Loucy (cell line): ENCODE results near the gene GPC1.

Experiments
- H2AFZ ChIP-seq: fragments of 200-600 bp; sonication (generic); 2 replicates; pipeline ENCODE4 v1.6.0; 2016; ENCODE audit warnings: antibody characterized with exemption, mild to moderate bottlenecking, low read length, moderate library complexity
- H3F3A ChIP-seq: fragments of 200-600 bp; 2 replicates; pipeline ENCODE4 v1.6.0; 2016; ENCODE audit warnings: antibody characterized with exemption, low read depth, mild to moderate bottlenecking
- H3K27me3 ChIP-seq: fragments of 200-600 bp; sonication (generic); 2 replicates; pipeline ENCODE4 v1.6.1; 2014; ENCODE audit warnings: low read length, mild to moderate bottlenecking; ENCODE audit not compliant: insufficient read depth, poor library complexity, severe bottlenecking
- H3K36me3 ChIP-seq: fragments of 200-600 bp; sonication (generic); 2 replicates; pipeline ENCODE4 v1.6.1; 2016; ENCODE audit warnings: low read length; ENCODE audit not compliant: insufficient read depth
- H3K4me1 ChIP-seq: fragments of 200-600 bp; sonication (generic); 2 replicates; pipeline ENCODE4 v1.5.1; 2014; ENCODE audit warnings: low read length, mild to moderate bottlenecking; ENCODE audit not compliant: insufficient read depth, poor library complexity, severe bottlenecking
- H3K4me2 ChIP-seq: fragments of 200-600 bp; sonication (generic); 2 replicates; pipeline ENCODE4 v1.6.0; 2014; ENCODE audit warnings: antibody characterized with exemption, low read length, low read depth, mild to moderate bottlenecking; ENCODE audit not compliant: poor library complexity, severe bottlenecking
- H3K4me3 ChIP-seq: fragments of 200-600 bp; sonication (generic); 2 replicates; pipeline ENCODE4 v1.5.1; 2014; ENCODE audit warnings: low read length, mild to moderate bottlenecking, mixed read lengths; ENCODE audit not compliant: poor library complexity, severe bottlenecking
- H3K79me2 ChIP-seq: fragments of 200-600 bp; sonication (generic); 2 replicates; pipeline ENCODE4 v1.6.1; 2014; ENCODE audit warnings: low read length; ENCODE audit not compliant: insufficient read depth
- H3K9ac ChIP-seq: fragments of 200-600 bp; sonication (generic); 2 replicates; pipeline ENCODE4 v1.6.0; 2014; ENCODE audit warnings: mild to moderate bottlenecking, low read depth, low read length, moderate library complexity; ENCODE audit not compliant: poor library complexity, severe bottlenecking
- H3K9me2 ChIP-seq: fragments of 200-600 bp; sonication (generic); replicated peaks from 2 replicates; pipeline ENCODE4 v1.6.1; 2016; ENCODE audit warnings: low read depth, low read length, mixed read lengths
- H3K9me3 ChIP-seq: fragments of 200-600 bp; sonication (generic); 2 replicates; pipeline ENCODE4 v1.6.1; 2014; ENCODE audit warnings: mild to moderate bottlenecking, antibody characterized with exemption, low read length, low read depth; ENCODE audit not compliant: insufficient read depth
- H4K20me1 ChIP-seq: fragments of 200-600 bp; sonication (generic); 2 replicates; pipeline ENCODE4 v1.6.0; 2014; ENCODE audit warnings: antibody characterized with exemption, low read length, mild to moderate bottlenecking; ENCODE audit not compliant: insufficient read depth, poor library complexity, severe bottlenecking
- CTCF ChIP-seq: fragments of 200-600 bp; sonication (generic); conservative IDR thresholded peaks from 2 replicates; pipeline ENCODE4 v1.5.1; 2014; ENCODE audit warnings: mild to moderate bottlenecking, antibody characterized with exemption, low read length
- EZH2phosphoT487 ChIP-seq: fragments of 200-600 bp; IDR thresholded peaks from 2 replicates; pipeline ENCODE4 v1.6.1; 2018; ENCODE audit warnings: antibody characterized with exemption, mild to moderate bottlenecking, moderate library complexity, borderline replicate concordance

GPC1 gene

GRCh38 chr2:240460253-240460711 lies 24.8 kb downstream of the GPC1 start:
- no peak overlapping the region for H3K9ac ChIP-seq
- no peaks in the 10 kb centered on the region for H4K20me1 ChIP-seq
- no peak overlapping the region for H3K4me3 ChIP-seq
- peaks cover 11% of the 10 kb centered on the region; the same call in 1 of the 2 replicates for H3K36me3 ChIP-seq
- H3K4me2 ChIP-seq: no peak overlapping the region
- no peaks in the 10 kb centered on the region for H3K9me3 ChIP-seq
- no peaks in the 10 kb centered on the region for H3K79me2 ChIP-seq
- no peaks in the 10 kb centered on the region for H3K27me3 ChIP-seq
- H2AFZ ChIP-seq: no peak overlapping the region
- TF ChIP-seq CTCF: no peak
- no peak for TF ChIP-seq EZH2phosphoT487
- H3K4me1 ChIP-seq: no peaks in the 10 kb centered on the region
- H3F3A ChIP-seq: no peaks in the 10 kb centered on the region
- H3K9me2 ChIP-seq: no peaks in the 10 kb centered on the region

- Histone ChIP-seq H3K4me2 (no peak overlapping the region), H3K79me2 (no peaks in the 10 kb centered on the region), H3K36me3 (peaks cover 11% of the 10 kb centered on the region; the same call in 1 of the 2 replicates), H3K27me3 (no peaks in the 10 kb centered on the region), H3K9me2 (no peaks in the 10 kb centered on the region), H3K4me1 (no peaks in the 10 kb centered on the region), H3K4me3 (no peak overlapping the region), H3F3A (no peaks in the 10 kb centered on the region), H3K9me3 (no peaks in the 10 kb centered on the region), H3K9ac (no peak overlapping the region), H2AFZ (no peak overlapping the region), H4K20me1 (no peaks in the 10 kb centered on the region)
- TF ChIP-seq CTCF (no peak; the same call in 1 of the 2 replicates), EZH2phosphoT487 (no peak)
Measured at GRCh38 chr2:240460781-240461431, 25.4 kb downstream of the GPC1 start.

- H3K9me3 ChIP-seq: no peaks in the 10 kb centered on the region
- TF ChIP-seq CTCF (no peak), EZH2phosphoT487 (no peak)
- H3K4me3 ChIP-seq: no peak overlapping the region
- H3F3A ChIP-seq: no peaks in the 10 kb centered on the region
- H3K36me3 ChIP-seq: peaks cover 11% of the 10 kb centered on the region; the same call in 1 of the 2 replicates
- no peaks in the 10 kb centered on the region for H3K4me1 ChIP-seq
- H3K9ac ChIP-seq: no peak overlapping the region
- H2AFZ ChIP-seq: no peak overlapping the region
- no peak overlapping the region for H3K4me2 ChIP-seq
- H3K9me2 ChIP-seq: no peaks in the 10 kb centered on the region
- no peaks in the 10 kb centered on the region for H3K79me2 ChIP-seq
- no peaks in the 10 kb centered on the region for H3K27me3 ChIP-seq
- H4K20me1 ChIP-seq: no peaks in the 10 kb centered on the region
Measured at GRCh38 chr2:240461471-240462072, 26.1 kb downstream of the GPC1 start.
